Tibial nerve (tissue), 4 donors: ENCODE data around the gene FAM209A. TPM values are rescaled to one million over a fixed set of nuclear protein-coding genes. Genes with fewer than 3 reads are reported as not detected.

ENCODE experiments used
- DNase-seq, 2 donors: peaks; one replicate each; pipeline ENCODE4 v3.0.0-alpha.2; 2019; ENCODE audit warnings: low spot score in 2 of 2
- H3K27ac ChIP-seq, 4 donors: fragments of 200-600 bp; sonication (generic) in 3 of 4; one replicate each; pipeline ENCODE4 v1.5.1; 2017 to 2019; ENCODE audit warnings: mild to moderate bottlenecking in 1 of 4
- H3K27me3 ChIP-seq, 2 donors: fragments of 200-600 bp; sonication (generic) in 1 of 2; one replicate each; pipeline versions ENCODE4 v1.5.1 to v1.6.0; 2017 to 2019
- H3K36me3 ChIP-seq, 3 donors: fragments of 200-600 bp; sonication (generic); one replicate each; pipeline ENCODE4 v1.5.1; 2018 to 2019
- H3K4me1 ChIP-seq, 4 donors: fragments of 200-600 bp; sonication (generic) in 3 of 4; one replicate each; pipeline ENCODE4 v1.5.1; 2017 to 2019
- H3K4me3 ChIP-seq, 4 donors: fragments of 200-600 bp; sonication (generic) in 3 of 4; one replicate each; pipeline ENCODE4 v1.5.1; 2017 to 2019; ENCODE audit warnings: mild to moderate bottlenecking in 1 of 4, moderate library complexity in 1 of 4
- H3K9me3 ChIP-seq, 4 donors: fragments of 200-600 bp; sonication (generic) in 3 of 4; one replicate each; pipeline ENCODE4 v1.5.1; 2017 to 2019
- EP300 ChIP-seq, 2 donors: sonication (generic); formaldehyde crosslinking; IDR thresholded peaks; one replicate each; pipeline ENCODE4 v1.6.1; 2017; ENCODE audit warnings: antibody characterized with exemption in 2 of 2, mild to moderate bottlenecking in 1 of 2
- POLR2A ChIP-seq, 2 donors: fragments of 450-650 bp; IDR thresholded peaks; one replicate each; pipeline ENCODE4 v1.6.1; 2017; ENCODE audit warnings: antibody characterized with exemption in 2 of 2, mild to moderate bottlenecking in 2 of 2, moderate library complexity in 2 of 2
- WGBS, 2 donors: methylation state at CpG; one replicate each; pipeline ENCODE4 v1.1.5; 2018; 5-methylcytosine and 5-hydroxymethylcytosine counted together
- total RNA-seq, 4 donors: library from RNA; depleted of rRNA; stranded (reverse); fragments of >200 nt; gene quantifications; one replicate each; pipeline ENCODE4 v1.1.0, GENCODE V29; 2016
- TF ChIP-seq, protein P1 (sequence below), 5 experiments: fragments of 200-600 bp in 3 of 5; fragments of 450-650 bp in 2 of 5; sonication (generic) in 3 of 5; IDR thresholded peaks; one replicate each; pipeline ENCODE4 v1.5.1; 2016 to 2019; ENCODE audit warnings: antibody characterized with exemption in 5 of 5, mild to moderate bottlenecking in 3 of 5, moderate library complexity in 2 of 5

FAM209A gene
- total RNA-seq, 4 donors from 2014 or later = not detected

DNA sequence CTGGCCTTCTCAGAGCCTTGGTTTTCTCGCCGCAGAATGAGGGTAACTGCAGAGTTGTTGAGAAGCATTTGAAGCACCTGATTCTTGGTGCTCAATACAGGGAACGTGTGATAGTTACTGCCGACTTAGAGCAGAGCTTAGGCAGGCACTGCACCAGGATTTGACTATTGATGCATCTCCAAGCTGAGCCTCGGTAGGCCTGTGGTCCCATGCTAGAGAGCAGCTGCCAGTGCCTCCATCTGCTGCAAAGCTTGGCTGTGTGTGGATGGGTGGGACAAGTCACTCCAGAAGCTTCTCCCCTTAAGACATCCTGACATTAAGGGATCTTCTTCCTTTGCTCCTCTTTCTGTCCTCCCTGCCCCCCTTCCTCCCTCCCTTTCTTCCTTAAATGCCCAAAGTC is 49.4 kb downstream of the FAM209A start:
- no peak for DNase-seq
- Histone ChIP-seq H3K4me3 (no peak overlapping the region), H3K27ac (no peak overlapping the region), H3K9me3 (no peaks in the 10 kb centered on the region), H3K36me3 (no peaks in the 10 kb centered on the region), H3K27me3 (no peaks in the 10 kb centered on the region), H3K4me1 (no peaks in the 10 kb centered on the region)
- TF ChIP-seq POLR2A (IDR thresholded peaks at IDR 0.05) (no peak), EP300 (IDR thresholded peaks at IDR 0.05) (no peak)
- TF ChIP-seq, protein P1, sequence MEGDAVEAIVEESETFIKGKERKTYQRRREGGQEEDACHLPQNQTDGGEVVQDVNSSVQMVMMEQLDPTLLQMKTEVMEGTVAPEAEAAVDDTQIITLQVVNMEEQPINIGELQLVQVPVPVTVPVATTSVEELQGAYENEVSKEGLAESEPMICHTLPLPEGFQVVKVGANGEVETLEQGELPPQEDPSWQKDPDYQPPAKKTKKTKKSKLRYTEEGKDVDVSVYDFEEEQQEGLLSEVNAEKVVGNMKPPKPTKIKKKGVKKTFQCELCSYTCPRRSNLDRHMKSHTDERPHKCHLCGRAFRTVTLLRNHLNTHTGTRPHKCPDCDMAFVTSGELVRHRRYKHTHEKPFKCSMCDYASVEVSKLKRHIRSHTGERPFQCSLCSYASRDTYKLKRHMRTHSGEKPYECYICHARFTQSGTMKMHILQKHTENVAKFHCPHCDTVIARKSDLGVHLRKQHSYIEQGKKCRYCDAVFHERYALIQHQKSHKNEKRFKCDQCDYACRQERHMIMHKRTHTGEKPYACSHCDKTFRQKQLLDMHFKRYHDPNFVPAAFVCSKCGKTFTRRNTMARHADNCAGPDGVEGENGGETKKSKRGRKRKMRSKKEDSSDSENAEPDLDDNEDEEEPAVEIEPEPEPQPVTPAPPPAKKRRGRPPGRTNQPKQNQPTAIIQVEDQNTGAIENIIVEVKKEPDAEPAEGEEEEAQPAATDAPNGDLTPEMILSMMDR (IDR thresholded peaks at IDR 0.05) = no peak
- 86 to 90% methylated on average over 5 of the region's 5 CpGs for WGBS, 2 donors

DNA sequence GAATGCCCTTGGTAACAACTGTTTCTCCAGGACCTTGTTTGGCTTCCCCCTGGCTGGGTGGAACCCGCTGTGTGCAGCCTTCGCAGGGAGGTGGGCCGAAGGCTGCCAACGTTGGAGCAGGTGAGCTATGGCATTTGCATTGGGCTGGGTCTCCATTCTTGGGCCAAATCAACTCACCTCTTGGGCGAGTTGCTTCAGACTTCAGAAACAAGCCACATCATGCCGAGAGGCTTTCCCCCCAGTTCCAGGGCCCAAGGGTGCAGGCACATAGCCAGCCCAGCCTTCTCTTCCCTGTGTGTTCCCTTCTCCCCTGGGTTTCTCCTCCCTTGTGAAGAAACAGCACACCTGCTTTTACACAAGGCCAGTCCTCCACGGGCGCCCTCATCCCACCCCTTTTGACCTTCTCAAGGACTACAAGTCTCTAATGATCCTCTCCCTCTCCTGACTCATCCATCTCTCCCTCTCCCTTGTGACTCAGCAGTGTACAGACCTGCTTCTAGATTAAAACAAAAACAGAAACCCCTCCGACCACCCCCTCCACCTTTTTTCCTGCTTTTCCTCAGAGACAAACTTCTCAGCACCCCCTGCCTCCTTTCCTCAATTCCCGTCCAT is 50.1 kb downstream of the FAM209A start:
- DNase-seq = no peak
- H3K4me3 ChIP-seq = no peak overlapping the region
- no peaks in the 10 kb centered on the region for H3K27me3 ChIP-seq
- WGBS, 2 donors = 77 to 78% methylated on average over 8 to 10 of the region's 10 CpGs
- no peak overlapping the region for H3K27ac ChIP-seq
- no peaks in the 10 kb centered on the region for H3K9me3 ChIP-seq
- H3K36me3 ChIP-seq = no peaks in the 10 kb centered on the region
- TF ChIP-seq, protein P1 (IDR thresholded peaks at IDR 0.05) = no peak
- no peak for TF ChIP-seq EP300 (IDR thresholded peaks at IDR 0.05)
- TF ChIP-seq POLR2A (IDR thresholded peaks at IDR 0.05) = no peak
- no peaks in the 10 kb centered on the region for H3K4me1 ChIP-seq

DNA sequence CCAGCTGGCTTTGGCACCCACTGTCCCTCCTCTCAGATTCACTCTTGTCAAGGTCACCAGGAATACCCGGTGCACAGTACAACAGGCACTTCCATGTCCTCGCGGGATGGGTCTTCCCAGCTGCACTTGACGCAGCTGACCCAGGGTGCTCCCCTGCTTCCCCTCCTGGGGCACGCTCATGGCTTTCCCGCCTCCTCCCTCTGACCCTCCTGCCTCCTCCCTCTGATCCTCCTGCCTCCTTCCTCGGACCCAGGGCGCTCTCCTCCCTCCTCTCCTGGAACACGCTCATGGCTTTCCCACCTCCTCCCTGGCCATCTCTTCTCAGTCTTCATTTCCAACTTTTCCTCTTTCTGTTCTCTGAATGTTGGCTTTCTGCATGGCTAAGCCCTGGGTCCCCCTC is 50.6 kb downstream of the FAM209A start:
- Histone ChIP-seq H3K27me3 (no peaks in the 10 kb centered on the region), H3K4me1 (no peaks in the 10 kb centered on the region), H3K4me3 (no peak overlapping the region), H3K9me3 (no peaks in the 10 kb centered on the region), H3K36me3 (no peaks in the 10 kb centered on the region), H3K27ac (no peak overlapping the region)
- no peak for DNase-seq
- no peak for TF ChIP-seq POLR2A (IDR thresholded peaks at IDR 0.05)
- TF ChIP-seq, protein P1 (IDR thresholded peaks at IDR 0.05) = no peak
- TF ChIP-seq EP300 (IDR thresholded peaks at IDR 0.05) = no peak
- WGBS, 2 donors = 75 to 77% methylated on average over 9 of the region's 9 CpGs

Other genes starting within 250 kb of the FAM209A start
- 10 to 100 TPM; 36.8 to 56.6 (median 52.3) TPM for gene FAM210B, start 165.8 kb upstream of the FAM209A start, total RNA-seq
- gene AURKA, start 132.5 kb upstream of the FAM209A start, total RNA-seq = 1 to 10 TPM in 3 of 4 donors, under 1 TPM in 1; 0.42 to 4.3 (median 1.7) TPM
- gene CSTF1, start 132.1 kb upstream of the FAM209A start, total RNA-seq = 10 to 100 TPM; 17.6 to 25.9 (median 22.7) TPM
- 1 to 10 TPM; 2.0 to 7.5 (median 3.6) TPM for gene CASS4, start 112.5 kb upstream of the FAM209A start, total RNA-seq
- gene RTF2, start 56.1 kb upstream of the FAM209A start, total RNA-seq = 10 to 100 TPM; 54.3 to 74.1 (median 65.2) TPM
- gene FAM209B, start 8.5 kb downstream of the FAM209A start, total RNA-seq = not detected
- 1 to 10 TPM in 2 of 4 donors, under 1 TPM in 2; 0.20 to 2.1 (median 0.96) TPM for gene TFAP2C, start 104.6 kb downstream of the FAM209A start, total RNA-seq